Measurements from ENCODE around the gene TEX9.

GRCh38 chr15:56351353-56351752 lies 13.9 kb upstream of the TEX9 start:
- TF ChIP-seq, protein P1, sequence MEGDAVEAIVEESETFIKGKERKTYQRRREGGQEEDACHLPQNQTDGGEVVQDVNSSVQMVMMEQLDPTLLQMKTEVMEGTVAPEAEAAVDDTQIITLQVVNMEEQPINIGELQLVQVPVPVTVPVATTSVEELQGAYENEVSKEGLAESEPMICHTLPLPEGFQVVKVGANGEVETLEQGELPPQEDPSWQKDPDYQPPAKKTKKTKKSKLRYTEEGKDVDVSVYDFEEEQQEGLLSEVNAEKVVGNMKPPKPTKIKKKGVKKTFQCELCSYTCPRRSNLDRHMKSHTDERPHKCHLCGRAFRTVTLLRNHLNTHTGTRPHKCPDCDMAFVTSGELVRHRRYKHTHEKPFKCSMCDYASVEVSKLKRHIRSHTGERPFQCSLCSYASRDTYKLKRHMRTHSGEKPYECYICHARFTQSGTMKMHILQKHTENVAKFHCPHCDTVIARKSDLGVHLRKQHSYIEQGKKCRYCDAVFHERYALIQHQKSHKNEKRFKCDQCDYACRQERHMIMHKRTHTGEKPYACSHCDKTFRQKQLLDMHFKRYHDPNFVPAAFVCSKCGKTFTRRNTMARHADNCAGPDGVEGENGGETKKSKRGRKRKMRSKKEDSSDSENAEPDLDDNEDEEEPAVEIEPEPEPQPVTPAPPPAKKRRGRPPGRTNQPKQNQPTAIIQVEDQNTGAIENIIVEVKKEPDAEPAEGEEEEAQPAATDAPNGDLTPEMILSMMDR (optimal IDR thresholded peaks at IDR 0.05 in 1 of 3, IDR thresholded peaks at IDR 0.05 in 1 of 3, conservative IDR thresholded peaks at IDR 0.05 in 1 of 3; ENCODE audit: extremely low read depth in 1 of 3, insufficient read depth in 2 of 3, low read length in 3 of 3): no peak
- TF ChIP-seq EZH2 (IDR thresholded peaks at IDR 0.05; ENCODE audit: low read length): no peak
